ENCODE measurements around the gene RUNX2. TPM values are rescaled to one million over a fixed set of nuclear protein-coding genes. Genes with fewer than 3 reads are reported as not detected.

Gene RUNX2
- polyA plus RNA-seq, 1 donor (not counting 4 experiments of a cell fraction or from before 2014, with no cell fraction given) = 1.4 TPM

DNA sequence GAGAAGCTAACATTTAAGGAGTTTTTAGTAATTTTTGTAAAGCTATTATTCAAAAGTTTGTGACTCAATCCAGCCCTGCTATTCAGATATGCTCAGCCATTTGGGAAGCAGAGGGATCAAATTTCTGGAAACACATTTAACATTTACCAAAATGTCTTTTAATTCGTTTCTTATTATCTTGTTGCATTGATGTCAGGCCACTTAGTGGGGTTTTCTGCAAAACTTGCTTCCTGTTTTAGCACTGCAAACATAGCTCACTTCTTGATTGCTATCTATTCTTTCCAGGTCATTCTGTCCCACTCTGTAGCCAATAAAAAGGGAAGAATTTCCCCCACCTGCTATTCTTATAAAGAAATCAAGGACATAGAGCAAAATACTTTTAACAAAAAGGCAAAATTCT, 226.5 kb downstream of the RUNX2 start:
- no peaks in the 10 kb centered on the region for H3K9me1 ChIP-seq (ENCODE audit: control insufficient read depth, extremely low read depth, insufficient read depth, low read length)
- H3K4me1 ChIP-seq (ENCODE audit: control insufficient read depth, extremely low read depth, insufficient read depth, low read length) = peaks cover 3% of the 10 kb centered on the region
- FAIRE-seq = no peak
- no peak for TF ChIP-seq EZH2 (IDR thresholded peaks at IDR 0.05; ENCODE audit: low read length)
- TF ChIP-seq, protein P1, sequence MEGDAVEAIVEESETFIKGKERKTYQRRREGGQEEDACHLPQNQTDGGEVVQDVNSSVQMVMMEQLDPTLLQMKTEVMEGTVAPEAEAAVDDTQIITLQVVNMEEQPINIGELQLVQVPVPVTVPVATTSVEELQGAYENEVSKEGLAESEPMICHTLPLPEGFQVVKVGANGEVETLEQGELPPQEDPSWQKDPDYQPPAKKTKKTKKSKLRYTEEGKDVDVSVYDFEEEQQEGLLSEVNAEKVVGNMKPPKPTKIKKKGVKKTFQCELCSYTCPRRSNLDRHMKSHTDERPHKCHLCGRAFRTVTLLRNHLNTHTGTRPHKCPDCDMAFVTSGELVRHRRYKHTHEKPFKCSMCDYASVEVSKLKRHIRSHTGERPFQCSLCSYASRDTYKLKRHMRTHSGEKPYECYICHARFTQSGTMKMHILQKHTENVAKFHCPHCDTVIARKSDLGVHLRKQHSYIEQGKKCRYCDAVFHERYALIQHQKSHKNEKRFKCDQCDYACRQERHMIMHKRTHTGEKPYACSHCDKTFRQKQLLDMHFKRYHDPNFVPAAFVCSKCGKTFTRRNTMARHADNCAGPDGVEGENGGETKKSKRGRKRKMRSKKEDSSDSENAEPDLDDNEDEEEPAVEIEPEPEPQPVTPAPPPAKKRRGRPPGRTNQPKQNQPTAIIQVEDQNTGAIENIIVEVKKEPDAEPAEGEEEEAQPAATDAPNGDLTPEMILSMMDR (optimal IDR thresholded peaks at IDR 0.05 in 1 of 3, IDR thresholded peaks at IDR 0.05 in 1 of 3, conservative IDR thresholded peaks at IDR 0.05 in 1 of 3; ENCODE audit: extremely low read depth in 1 of 3, insufficient read depth in 2 of 3, low read length in 3 of 3) = no peak
- no peak overlapping the region for H3K27ac ChIP-seq (ENCODE audit: control insufficient read depth, insufficient read depth, low read length)
- no peaks in the 10 kb centered on the region for H3K36me3 ChIP-seq (ENCODE audit: control insufficient read depth in 2 of 2, extremely low read depth in 1 of 2, insufficient read depth in 2 of 2, low read length in 2 of 2)
- no peaks in the 10 kb centered on the region for H4K20me1 ChIP-seq (ENCODE audit: control insufficient read depth, extremely low read depth, insufficient read depth, low read length)
- H3K9ac ChIP-seq (ENCODE audit: control insufficient read depth, extremely low read depth, insufficient read depth, low read length) = no peak overlapping the region
- no peaks in the 10 kb centered on the region for H3K79me2 ChIP-seq (ENCODE audit: control insufficient read depth, insufficient read depth, low read length)
- dilution Hi-C loops (cut with MboI; ENCODE audit: extremely low pct_ligation_motif_present, low sequenced_read_pairs) = no loop called here
- no peaks in the 10 kb centered on the region for H3K27me3 ChIP-seq (ENCODE audit: control insufficient read depth, extremely low read depth, insufficient read depth, low read length)
- H3K9me3 ChIP-seq (ENCODE audit: control insufficient read depth, low read depth, low read length) = no peaks in the 10 kb centered on the region
- DNase-seq (ENCODE audit: low read depth, low spot score) = no peak
- H2AFZ ChIP-seq (ENCODE audit: control insufficient read depth, low read length) = no peak overlapping the region
- no peak overlapping the region for H3K4me3 ChIP-seq (ENCODE audit: control insufficient read depth in 2 of 3, extremely low read depth in 1 of 3, insufficient read depth in 2 of 3, low read depth in 1 of 3, low read length in 3 of 3)
- H3K4me2 ChIP-seq (ENCODE audit: control insufficient read depth, extremely low read depth, insufficient read depth, low read depth, low read length) = no peak overlapping the region

DNA sequence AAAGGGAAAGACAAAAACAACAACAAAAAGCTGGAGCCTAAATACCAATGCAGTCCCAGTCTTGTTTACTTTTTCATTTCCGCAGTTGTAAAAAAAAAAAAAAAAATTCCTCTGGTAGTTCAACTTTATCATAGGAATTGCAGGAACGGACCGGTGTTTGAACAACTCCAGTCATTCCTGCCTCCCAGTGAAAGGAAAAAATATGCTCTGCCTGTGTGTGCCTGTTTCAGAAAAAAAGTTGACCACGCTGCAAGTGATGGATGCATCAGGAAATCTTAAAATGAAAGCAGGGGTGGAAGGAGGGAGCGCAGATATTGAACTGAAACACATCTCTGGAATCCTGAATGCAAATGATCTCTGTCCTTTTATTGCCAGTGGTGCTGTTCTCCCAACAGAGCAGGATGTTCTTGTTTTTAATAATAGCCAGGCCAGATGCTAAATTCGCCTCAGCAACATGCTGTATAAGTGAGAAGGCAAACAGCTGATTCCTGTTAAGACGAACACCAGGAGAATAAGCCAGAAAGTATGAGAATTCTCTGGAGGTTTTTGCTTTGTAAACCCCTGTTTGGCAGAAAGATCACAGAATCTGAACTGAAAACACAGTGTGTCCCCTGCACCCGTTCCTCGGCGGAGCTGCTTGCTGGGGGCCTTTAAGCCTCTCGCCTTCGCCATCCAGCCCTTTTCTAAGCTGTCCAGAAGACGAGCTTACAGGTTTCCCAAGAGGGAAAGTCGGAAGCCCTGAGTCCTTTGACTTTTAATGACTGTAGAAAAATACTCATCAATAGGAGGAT, 228.0 kb downstream of the RUNX2 start:
- TF ChIP-seq EZH2 (IDR thresholded peaks at IDR 0.05; ENCODE audit: low read length) = no peak
- TF ChIP-seq, protein P1 (optimal IDR thresholded peaks at IDR 0.05 in 1 of 3, IDR thresholded peaks at IDR 0.05 in 1 of 3, conservative IDR thresholded peaks at IDR 0.05 in 1 of 3; ENCODE audit: extremely low read depth in 1 of 3, insufficient read depth in 2 of 3, low read length in 3 of 3) = no peak
- dilution Hi-C loops (cut with MboI; ENCODE audit: extremely low pct_ligation_motif_present, low sequenced_read_pairs) = no loop called here
- DNase-seq (ENCODE audit: low read depth, low spot score) (no peak), FAIRE-seq (no peak)
- H3K4me1 ChIP-seq (ENCODE audit: control insufficient read depth, extremely low read depth, insufficient read depth, low read length) = peaks cover 3% of the 10 kb centered on the region
- no peaks in the 10 kb centered on the region for H3K79me2 ChIP-seq (ENCODE audit: control insufficient read depth, insufficient read depth, low read length)
- no peaks in the 10 kb centered on the region for H3K27me3 ChIP-seq (ENCODE audit: control insufficient read depth, extremely low read depth, insufficient read depth, low read length)
- H4K20me1 ChIP-seq (ENCODE audit: control insufficient read depth, extremely low read depth, insufficient read depth, low read length) = no peaks in the 10 kb centered on the region
- H3K9me3 ChIP-seq (ENCODE audit: control insufficient read depth, low read depth, low read length) = no peaks in the 10 kb centered on the region
- no peak overlapping the region for H3K27ac ChIP-seq (ENCODE audit: control insufficient read depth, insufficient read depth, low read length)
- no peak overlapping the region for H3K9ac ChIP-seq (ENCODE audit: control insufficient read depth, extremely low read depth, insufficient read depth, low read length)
- H3K9me1 ChIP-seq (ENCODE audit: control insufficient read depth, extremely low read depth, insufficient read depth, low read length) = no peaks in the 10 kb centered on the region
- H2AFZ ChIP-seq (ENCODE audit: control insufficient read depth, low read length) = peak overlapping the region; percentile 20
- no peaks in the 10 kb centered on the region for H3K36me3 ChIP-seq (ENCODE audit: control insufficient read depth in 2 of 2, extremely low read depth in 1 of 2, insufficient read depth in 2 of 2, low read length in 2 of 2)
- peak overlapping the region; percentile 51 for H3K4me2 ChIP-seq (ENCODE audit: control insufficient read depth, extremely low read depth, insufficient read depth, low read depth, low read length)
- no peak overlapping the region for H3K4me3 ChIP-seq (ENCODE audit: control insufficient read depth in 2 of 3, extremely low read depth in 1 of 3, insufficient read depth in 2 of 3, low read depth in 1 of 3, low read length in 3 of 3)
